GM13977 (cell line): ENCODE results near the gene KIF13A.
"Not testable (repeated sequence)": the region's sequence is repeated elsewhere in the genome, so short reads cannot be mapped to it uniquely, and the experiment has no call there.

Experiments used
- DNase-seq: peaks from one replicate; pipeline ENCODE4 v3.0.0; 2012; ENCODE audit warnings: low spot score
- CTCF ChIP-seq: IDR thresholded peaks from 2 replicates; pipeline ENCODE4 v1.5.1; 2012; ENCODE audit warnings: mild to moderate bottlenecking, control low read depth; ENCODE audit not compliant: insufficient read depth; ENCODE audit errors: extremely low read depth, missing control alignments
- in situ Hi-C: fragments of 300-500 bp; cut with MboI; formaldehyde crosslinking; loops from one replicate; pipeline ENCODE4 v1.12.0; 2022; ENCODE audit warnings: low sequenced_read_pairs, low pct_unique_long_range_greater_than_20kb, mixed read lengths, inconsistent platforms; ENCODE audit not compliant: unreplicated experiment

The KIF13A gene

GRCh38 chr6:18019539-18020534 lies 32.4 kb upstream of the KIF13A start:
- DNase-seq, result no peak
- in situ Hi-C loops, result no loop called here
- no peak for TF ChIP-seq CTCF

GRCh38 chr6:18019133-18019532 lies 31.7 kb upstream of the KIF13A start:
- in situ Hi-C loops, DNase-seq: not testable (repeated sequence)

GRCh38 chr6:18016698-18017097 lies 29.3 kb upstream of the KIF13A start:
- no peak for DNase-seq
- in situ Hi-C loops, result no loop called here
- TF ChIP-seq CTCF, result no peak

DNA sequence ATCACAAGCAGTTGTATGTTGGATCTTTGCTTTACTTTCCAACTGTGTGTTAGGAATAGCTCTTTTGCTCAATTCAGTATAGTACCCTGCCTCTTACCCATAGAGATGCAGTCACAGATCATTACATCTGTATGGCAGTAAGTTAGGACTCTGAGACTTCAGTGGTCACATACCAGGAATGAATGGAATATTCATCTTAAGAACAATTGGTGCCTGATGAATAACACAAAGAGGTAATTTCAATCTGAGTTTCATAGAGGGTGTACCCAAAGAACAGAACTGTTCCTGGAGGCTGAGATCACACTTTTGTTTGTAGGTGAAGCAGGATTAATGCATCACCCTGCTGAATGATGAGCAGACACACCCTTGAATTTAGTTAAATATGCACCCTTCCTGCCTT lies 28.7 kb upstream of the KIF13A start:
- TF ChIP-seq CTCF, result no peak
- DNase-seq, result no peak
- in situ Hi-C loops, result no loop called here

DNA sequence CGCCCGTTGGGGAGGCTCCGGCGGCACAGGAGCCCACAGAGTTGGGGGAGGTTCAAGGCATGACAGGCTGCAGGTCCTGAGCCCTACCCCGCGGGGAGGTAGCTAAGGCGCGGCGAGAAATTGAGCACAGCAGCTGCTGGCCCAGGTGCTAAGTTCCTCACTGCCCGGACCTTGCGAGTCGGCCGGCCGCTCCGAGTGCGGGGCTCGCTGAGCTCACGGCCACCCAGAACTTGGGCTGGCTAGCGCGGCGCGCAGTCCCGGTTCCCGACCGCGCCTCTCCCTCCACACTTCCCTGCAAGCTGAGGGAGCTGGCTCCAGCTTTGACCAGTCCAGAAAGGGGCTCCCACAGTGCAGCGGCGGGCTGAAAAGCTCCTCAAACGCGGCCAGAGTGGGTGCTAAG lies 23.9 kb upstream of the KIF13A start:
- DNase-seq, result no peak
- in situ Hi-C loops, result no loop called here
- no peak for TF ChIP-seq CTCF

DNA sequence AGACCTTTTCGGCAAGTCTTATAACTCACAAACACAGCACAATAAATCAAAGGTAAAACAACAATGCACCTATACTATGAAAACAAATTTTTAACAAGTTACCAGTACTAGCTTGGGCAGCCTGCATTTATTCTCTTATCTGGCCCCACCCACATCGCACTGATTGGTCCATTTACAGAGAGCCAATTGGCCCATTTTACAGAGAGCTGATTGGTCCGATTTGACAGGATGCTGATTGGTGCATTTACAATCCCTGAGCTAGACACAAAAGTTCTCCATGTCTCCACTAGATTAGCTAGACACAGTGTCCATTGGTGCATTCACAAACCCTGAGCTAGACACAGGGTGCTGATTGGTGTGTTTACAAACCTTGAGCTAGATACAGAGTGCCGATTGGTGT lies 23.1 kb upstream of the KIF13A start:
- DNase-seq, in situ Hi-C loops: not testable (repeated sequence)

GRCh38 chr6:18004256-18004985 lies 17.0 kb upstream of the KIF13A start:
- no peak for TF ChIP-seq CTCF
- in situ Hi-C loops, result no loop called here

More at GRCh38 chr6:18004256-18004985, 17.0 kb upstream of the KIF13A start:
- DNase-seq, result no peak
